Testis (tissue), 2 donors: ENCODE measurements around the gene CRIP2.

Experiments
- POLR2A ChIP-seq: fragments of 450-650 bp; IDR thresholded peaks from one replicate; pipeline ENCODE4 v1.6.1; 2017; ENCODE audit warnings: antibody characterized with exemption, mild to moderate bottlenecking, moderate library complexity
- TF ChIP-seq, protein P1 (sequence below), 3 experiments: fragments of 450-650 bp in 2 of 3; fragments of 200-600 bp in 1 of 3; sonication (generic) in 1 of 3; IDR thresholded peaks; one replicate each; pipeline ENCODE4 v1.5.1; 2016 to 2019; ENCODE audit warnings: antibody characterized with exemption in 3 of 3, mild to moderate bottlenecking in 2 of 3, moderate library complexity in 1 of 3

DNA sequence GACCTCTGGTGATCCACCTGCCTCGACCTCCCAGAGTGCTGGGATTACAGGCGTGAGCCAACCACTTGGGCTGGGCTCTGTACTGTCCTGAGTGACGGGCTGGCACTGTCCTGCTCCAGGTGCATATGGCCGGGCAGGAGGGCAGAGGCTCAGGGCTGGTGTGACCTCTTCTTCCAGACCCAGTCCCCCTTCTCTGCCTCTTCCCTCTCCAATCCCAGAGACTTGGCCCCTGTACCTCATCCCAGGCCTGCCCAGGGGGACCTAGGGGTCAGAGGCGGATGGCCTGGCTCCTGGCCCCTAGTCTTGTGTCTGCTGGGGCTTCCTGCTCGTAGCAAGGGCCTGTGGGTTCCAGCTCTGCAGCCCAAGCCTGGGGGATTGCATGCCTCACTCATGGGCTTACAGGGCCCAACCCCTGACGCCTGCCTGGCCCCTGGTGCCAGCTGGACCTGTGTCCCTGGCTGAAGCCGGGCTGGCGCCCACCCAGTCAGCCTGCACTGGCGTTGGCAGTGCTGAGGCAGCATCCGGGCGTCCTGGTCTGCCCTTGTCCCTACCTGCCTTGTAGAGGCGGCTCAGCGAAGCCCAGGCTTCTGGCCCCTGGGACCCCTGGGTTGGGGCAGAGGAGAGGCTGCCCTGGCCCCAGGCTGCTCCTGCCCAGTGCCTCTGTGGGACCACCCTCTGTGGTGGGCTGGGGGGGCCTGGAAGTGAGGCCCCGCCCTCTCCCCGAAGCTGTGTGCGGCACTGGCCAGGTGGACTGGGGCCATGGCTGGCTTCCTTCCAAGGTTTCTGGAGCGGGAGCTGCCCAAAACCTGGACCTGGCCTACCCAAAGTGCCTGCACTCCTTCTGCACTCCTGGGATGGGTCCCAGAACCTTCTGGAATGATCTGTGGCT is 20.7 kb downstream of the CRIP2 start:
- TF ChIP-seq, protein P1, sequence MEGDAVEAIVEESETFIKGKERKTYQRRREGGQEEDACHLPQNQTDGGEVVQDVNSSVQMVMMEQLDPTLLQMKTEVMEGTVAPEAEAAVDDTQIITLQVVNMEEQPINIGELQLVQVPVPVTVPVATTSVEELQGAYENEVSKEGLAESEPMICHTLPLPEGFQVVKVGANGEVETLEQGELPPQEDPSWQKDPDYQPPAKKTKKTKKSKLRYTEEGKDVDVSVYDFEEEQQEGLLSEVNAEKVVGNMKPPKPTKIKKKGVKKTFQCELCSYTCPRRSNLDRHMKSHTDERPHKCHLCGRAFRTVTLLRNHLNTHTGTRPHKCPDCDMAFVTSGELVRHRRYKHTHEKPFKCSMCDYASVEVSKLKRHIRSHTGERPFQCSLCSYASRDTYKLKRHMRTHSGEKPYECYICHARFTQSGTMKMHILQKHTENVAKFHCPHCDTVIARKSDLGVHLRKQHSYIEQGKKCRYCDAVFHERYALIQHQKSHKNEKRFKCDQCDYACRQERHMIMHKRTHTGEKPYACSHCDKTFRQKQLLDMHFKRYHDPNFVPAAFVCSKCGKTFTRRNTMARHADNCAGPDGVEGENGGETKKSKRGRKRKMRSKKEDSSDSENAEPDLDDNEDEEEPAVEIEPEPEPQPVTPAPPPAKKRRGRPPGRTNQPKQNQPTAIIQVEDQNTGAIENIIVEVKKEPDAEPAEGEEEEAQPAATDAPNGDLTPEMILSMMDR (IDR thresholded peaks at IDR 0.05), result no peak
- no peak for TF ChIP-seq POLR2A
